Prostate gland (tissue), 2 donors: Measurements from ENCODE around the gene GRID2. TPM values are rescaled to one million over a fixed set of nuclear protein-coding genes. Genes with fewer than 3 reads are reported as not detected.

Experiments
- DNase-seq: peaks from one replicate; pipeline ENCODE4 v3.0.0-alpha.2; 2019; ENCODE audit warnings: low spot score
- H3K27ac ChIP-seq, 2 donors: fragments of 200-600 bp; sonication (generic); 2 replicates each; pipeline ENCODE4 v1.5.1; 2017 to 2019
- H3K27me3 ChIP-seq: fragments of 200-600 bp; sonication (generic); replicated peaks from 2 replicates; pipeline ENCODE4 v1.5.1; 2019; ENCODE audit not compliant: insufficient read depth
- H3K36me3 ChIP-seq, 2 donors: fragments of 200-600 bp; sonication (generic); 1 replicate in 1 of 2; 2 replicates in 1 of 2; pipeline versions ENCODE4 v1.5.1 to v1.8.1; 2017 to 2019
- H3K4me1 ChIP-seq: fragments of 200-600 bp; sonication (generic); replicated peaks from 2 replicates; pipeline ENCODE4 v1.5.1; 2019
- H3K4me3 ChIP-seq, 2 donors: fragments of 200-600 bp; sonication (generic); 2 replicates each; pipeline ENCODE4 v1.5.1; 2017 to 2019
- H3K9me3 ChIP-seq: fragments of 200-600 bp; sonication (generic); 2 replicates; pipeline ENCODE4 v1.5.1; 2017
- CTCF ChIP-seq, 4 experiments: fragments of 200-600 bp in 2 of 4; fragments of 450-650 bp in 2 of 4; sonication (generic) in 2 of 4; IDR thresholded peaks; 1 replicate in 3 of 4; 2 replicates in 1 of 4; pipeline ENCODE4 v1.5.1; 2016 to 2019; ENCODE audit warnings: antibody characterized with exemption in 4 of 4, mild to moderate bottlenecking in 2 of 4, moderate library complexity in 2 of 4
- POLR2A ChIP-seq: fragments of 450-650 bp; IDR thresholded peaks from one replicate; pipeline ENCODE4 v1.6.1; 2016; ENCODE audit warnings: antibody characterized with exemption, mild to moderate bottlenecking
- POLR2AphosphoS5 ChIP-seq: sonication (generic); formaldehyde crosslinking; IDR thresholded peaks from one replicate; pipeline ENCODE4 v1.6.1; 2017; ENCODE audit warnings: antibody characterized with exemption
- WGBS: methylation state at CpG from one replicate; pipeline ENCODE4 v1.1.5; 2018; 5-methylcytosine and 5-hydroxymethylcytosine counted together
- intact Hi-C: fragments of 100-400 bp; cut with DNase I; formaldehyde crosslinking; loops from one replicate; pipeline ENCODE4 v1.14.2; 2022
- total RNA-seq, 2 donors: library from RNA; depleted of rRNA; stranded (reverse); fragments of >200 nt; gene quantifications; one replicate each; pipeline ENCODE4 v1.1.0, GENCODE V29; 2016

GRID2 gene
- total RNA-seq, 2 donors from 2014 or later, result 0.09 to 11.0 TPM

DNA sequence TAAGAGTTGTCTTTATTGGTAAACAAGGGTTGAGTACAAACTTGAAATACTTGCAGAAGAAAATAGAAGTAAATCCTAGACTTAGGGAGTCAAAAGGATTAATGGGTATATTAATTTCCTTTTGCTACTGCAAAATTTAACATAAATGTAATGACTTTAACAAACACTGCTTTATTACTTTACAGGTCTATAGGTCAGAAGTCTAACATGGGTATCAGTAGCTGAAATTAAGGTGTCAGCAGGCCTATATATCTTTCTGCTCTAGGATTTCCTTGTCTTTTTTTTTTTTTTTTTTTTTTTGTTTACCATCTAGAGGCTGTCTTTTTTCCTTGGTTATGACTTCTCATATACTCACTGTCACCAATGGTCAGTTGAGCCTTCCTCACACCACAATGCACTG lies 220.4 kb downstream of the GRID2 start:
- no peak overlapping the region for H3K27ac ChIP-seq
- no peak for TF ChIP-seq POLR2A
- TF ChIP-seq POLR2AphosphoS5, result no peak
- no peak for TF ChIP-seq CTCF (IDR thresholded peaks at IDR 0.05)
- H3K9me3 ChIP-seq, result no peaks in the 10 kb centered on the region
- no peak for DNase-seq
- H3K36me3 ChIP-seq, result no peaks in the 10 kb centered on the region
- H3K4me3 ChIP-seq, result no peak overlapping the region
- H3K27me3 ChIP-seq, result no peaks in the 10 kb centered on the region
- intact Hi-C loops, result no loop called here
- H3K4me1 ChIP-seq, result no peaks in the 10 kb centered on the region

- no peak overlapping the region for H3K4me3 ChIP-seq
- WGBS, result 9% methylated on average over 4 of the region's 4 CpGs
- intact Hi-C loops, result no loop called here
- H3K9me3 ChIP-seq, result no peaks in the 10 kb centered on the region
- no peak overlapping the region for H3K27ac ChIP-seq
- no peak for DNase-seq
- H3K36me3 ChIP-seq, result no peaks in the 10 kb centered on the region
- no peak for TF ChIP-seq CTCF (IDR thresholded peaks at IDR 0.05)
- TF ChIP-seq POLR2A, result no peak
- no peak for TF ChIP-seq POLR2AphosphoS5
- no peaks in the 10 kb centered on the region for H3K4me1 ChIP-seq
- no peaks in the 10 kb centered on the region for H3K27me3 ChIP-seq
Measured at GRCh38 chr4:92528541-92528940, 224.8 kb downstream of the GRID2 start.

- WGBS, result 73% methylated on average over 2 of the region's 2 CpGs
- TF ChIP-seq POLR2A (no peak), POLR2AphosphoS5 (no peak), CTCF (IDR thresholded peaks at IDR 0.05) (no peak)
- intact Hi-C loops, result no loop called here
- H3K9me3 ChIP-seq, result no peaks in the 10 kb centered on the region
- H3K27ac ChIP-seq, result no peak overlapping the region
- H3K27me3 ChIP-seq, result no peaks in the 10 kb centered on the region
- H3K4me1 ChIP-seq, result no peaks in the 10 kb centered on the region
- no peaks in the 10 kb centered on the region for H3K36me3 ChIP-seq
- no peak overlapping the region for H3K4me3 ChIP-seq
- DNase-seq, result no peak
Measured at GRCh38 chr4:92529510-92529909, 225.7 kb downstream of the GRID2 start.

- Histone ChIP-seq H3K27me3 (no peaks in the 10 kb centered on the region), H3K4me3 (no peak overlapping the region), H3K36me3 (no peaks in the 10 kb centered on the region), H3K4me1 (no peaks in the 10 kb centered on the region), H3K9me3 (no peaks in the 10 kb centered on the region), H3K27ac (no peak overlapping the region)
- intact Hi-C loops, result no loop called here
- DNase-seq, result no peak
- WGBS, result 81% methylated on average over 12 of the region's 12 CpGs
- TF ChIP-seq CTCF (IDR thresholded peaks at IDR 0.05), result no peak
- TF ChIP-seq POLR2AphosphoS5, result no peak
- no peak for TF ChIP-seq POLR2A
Measured at GRCh38 chr4:92535599-92535998, 231.8 kb downstream of the GRID2 start.

DNA sequence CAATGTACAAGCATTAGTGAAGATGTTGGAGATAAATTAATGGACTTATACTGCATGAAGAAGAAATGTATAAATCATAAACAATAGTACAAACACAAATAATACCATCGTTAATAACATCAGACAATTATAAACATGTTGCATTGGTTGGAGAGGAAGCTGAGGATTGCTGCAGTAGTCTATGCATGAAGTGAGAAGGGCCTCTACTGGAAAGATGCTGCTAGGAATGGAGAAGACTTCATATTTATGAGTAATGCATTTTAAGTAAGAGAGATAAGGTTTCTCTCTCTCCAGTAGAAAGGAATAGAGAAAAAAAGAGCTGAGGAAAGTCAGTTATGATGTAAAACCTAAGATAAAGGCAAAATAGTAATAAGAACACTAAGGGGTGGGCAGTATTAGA lies 247.8 kb downstream of the GRID2 start:
- Histone ChIP-seq H3K36me3 (no peaks in the 10 kb centered on the region), H3K9me3 (no peaks in the 10 kb centered on the region), H3K27me3 (no peaks in the 10 kb centered on the region), H3K4me1 (no peaks in the 10 kb centered on the region), H3K4me3 (no peak overlapping the region), H3K27ac (no peak overlapping the region)
- intact Hi-C loops, result no loop called here
- 67% methylated on average over 1 of the region's 1 CpG for WGBS
- no peak for TF ChIP-seq POLR2A
- no peak for TF ChIP-seq POLR2AphosphoS5
- TF ChIP-seq CTCF (IDR thresholded peaks at IDR 0.05), result no peak
- DNase-seq, result no peak
